ENCODE data around the gene DRICH1.

Gene DRICH1

DNA sequence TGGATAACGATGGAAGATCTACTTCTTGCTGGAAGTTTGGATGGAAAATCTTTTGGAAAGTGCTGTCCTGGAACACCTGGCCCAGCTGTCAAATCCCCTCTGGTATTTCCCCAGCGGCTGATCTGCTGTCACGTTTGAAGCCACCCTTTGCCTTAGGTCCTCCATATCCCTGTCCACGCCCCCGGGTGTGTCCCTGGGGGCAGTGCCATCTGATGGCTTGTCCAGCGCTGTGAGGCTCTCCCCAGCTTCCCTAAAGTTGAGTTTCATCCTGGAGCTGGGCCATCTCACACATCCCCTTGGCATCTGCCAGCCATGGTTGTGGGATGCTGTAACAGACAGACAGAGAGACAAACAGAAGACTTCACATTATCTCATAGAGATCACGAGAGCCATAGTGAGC lies 49.0 kb downstream of the DRICH1 start:
- peaks cover 4% of the 10 kb centered on the region for H3K27me3 Mint-ChIP-seq (ENCODE audit: low read depth, poor library complexity)
- no peak for DNase-seq
- H3K4me1 Mint-ChIP-seq = peaks cover 12% of the 10 kb centered on the region
- peaks cover 4% of the 10 kb centered on the region for H3K9me3 Mint-ChIP-seq
- H3K27ac Mint-ChIP-seq = no peak overlapping the region
- no peaks in the 10 kb centered on the region for H3K36me3 Mint-ChIP-seq (ENCODE audit: low read depth)
- H3K4me3 Mint-ChIP-seq = no peak overlapping the region
- TF ChIP-seq, protein P1, sequence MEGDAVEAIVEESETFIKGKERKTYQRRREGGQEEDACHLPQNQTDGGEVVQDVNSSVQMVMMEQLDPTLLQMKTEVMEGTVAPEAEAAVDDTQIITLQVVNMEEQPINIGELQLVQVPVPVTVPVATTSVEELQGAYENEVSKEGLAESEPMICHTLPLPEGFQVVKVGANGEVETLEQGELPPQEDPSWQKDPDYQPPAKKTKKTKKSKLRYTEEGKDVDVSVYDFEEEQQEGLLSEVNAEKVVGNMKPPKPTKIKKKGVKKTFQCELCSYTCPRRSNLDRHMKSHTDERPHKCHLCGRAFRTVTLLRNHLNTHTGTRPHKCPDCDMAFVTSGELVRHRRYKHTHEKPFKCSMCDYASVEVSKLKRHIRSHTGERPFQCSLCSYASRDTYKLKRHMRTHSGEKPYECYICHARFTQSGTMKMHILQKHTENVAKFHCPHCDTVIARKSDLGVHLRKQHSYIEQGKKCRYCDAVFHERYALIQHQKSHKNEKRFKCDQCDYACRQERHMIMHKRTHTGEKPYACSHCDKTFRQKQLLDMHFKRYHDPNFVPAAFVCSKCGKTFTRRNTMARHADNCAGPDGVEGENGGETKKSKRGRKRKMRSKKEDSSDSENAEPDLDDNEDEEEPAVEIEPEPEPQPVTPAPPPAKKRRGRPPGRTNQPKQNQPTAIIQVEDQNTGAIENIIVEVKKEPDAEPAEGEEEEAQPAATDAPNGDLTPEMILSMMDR (IDR thresholded peaks at IDR 0.05) = no peak

DNA sequence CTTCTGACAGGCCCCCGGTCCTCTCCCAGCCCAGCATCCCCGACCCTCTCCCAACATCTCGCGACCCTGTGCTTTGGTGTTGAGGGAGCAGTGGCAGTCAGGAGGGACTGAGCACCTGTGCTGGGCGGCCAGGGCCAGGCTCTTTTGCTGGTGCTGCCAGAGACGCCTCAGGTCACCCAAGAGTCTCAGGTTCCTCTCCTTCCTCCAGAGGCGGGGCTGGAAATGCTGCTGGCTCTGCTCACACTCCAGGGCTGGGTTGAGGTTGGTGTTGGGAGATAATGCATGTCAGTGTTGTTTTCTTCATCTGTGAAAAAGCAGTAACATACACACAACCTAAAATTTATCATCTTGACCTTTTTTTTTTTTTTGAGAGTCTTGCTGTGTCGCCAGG lies 50.9 kb downstream of the DRICH1 start:
- DNase-seq = no peak
- Mint-ChIP-seq H3K4me1 (peaks cover 19% of the 10 kb centered on the region), H3K9me3 (peaks cover 4% of the 10 kb centered on the region), H3K4me3 (no peak overlapping the region), H3K36me3 (ENCODE audit: low read depth) (no peaks in the 10 kb centered on the region), H3K27ac (no peak overlapping the region), H3K27me3 (ENCODE audit: low read depth, poor library complexity) (peaks cover 6% of the 10 kb centered on the region)
- TF ChIP-seq, protein P1 (IDR thresholded peaks at IDR 0.05) = no peak

DNA sequence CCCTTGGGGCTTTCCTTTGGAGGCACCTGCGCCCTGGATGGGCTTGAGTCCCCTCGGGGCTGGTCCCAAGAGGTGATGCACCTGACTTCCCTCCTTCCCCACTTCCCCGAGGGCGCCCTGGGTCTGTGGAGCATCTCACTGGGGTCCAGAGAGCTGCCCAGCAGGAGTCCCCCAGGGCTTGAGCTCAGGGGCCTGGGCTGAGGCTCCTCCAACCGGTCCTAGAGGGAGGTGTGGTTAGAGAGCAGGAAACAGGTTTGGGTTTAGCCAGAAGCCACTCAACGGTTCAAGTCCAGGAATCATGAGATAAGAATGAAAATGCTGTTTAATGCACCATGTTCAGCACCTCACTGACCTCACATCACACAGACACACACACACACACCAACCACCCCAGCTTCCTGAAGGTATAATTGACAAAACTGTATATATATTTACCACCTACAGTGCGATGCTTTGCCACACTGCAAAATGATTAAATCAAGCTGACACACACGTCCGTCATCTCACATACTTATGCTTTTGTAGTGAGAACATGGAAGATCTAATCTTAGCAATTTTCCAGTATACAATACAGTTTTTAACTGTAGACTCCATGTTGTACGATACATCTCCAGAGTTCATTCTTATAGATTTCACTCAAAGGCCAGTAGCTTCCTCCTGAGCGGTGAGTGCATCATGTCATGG lies 51.4 kb downstream of the DRICH1 start:
- Mint-ChIP-seq H3K27me3 (ENCODE audit: low read depth, poor library complexity) (peaks cover 6% of the 10 kb centered on the region), H3K36me3 (ENCODE audit: low read depth) (no peaks in the 10 kb centered on the region), H3K4me3 (no peak overlapping the region), H3K27ac (no peak overlapping the region), H3K4me1 (peaks cover 24% of the 10 kb centered on the region), H3K9me3 (no peaks in the 10 kb centered on the region)
- TF ChIP-seq, protein P1 (IDR thresholded peaks at IDR 0.05) = no peak
- DNase-seq = no peak

DNA sequence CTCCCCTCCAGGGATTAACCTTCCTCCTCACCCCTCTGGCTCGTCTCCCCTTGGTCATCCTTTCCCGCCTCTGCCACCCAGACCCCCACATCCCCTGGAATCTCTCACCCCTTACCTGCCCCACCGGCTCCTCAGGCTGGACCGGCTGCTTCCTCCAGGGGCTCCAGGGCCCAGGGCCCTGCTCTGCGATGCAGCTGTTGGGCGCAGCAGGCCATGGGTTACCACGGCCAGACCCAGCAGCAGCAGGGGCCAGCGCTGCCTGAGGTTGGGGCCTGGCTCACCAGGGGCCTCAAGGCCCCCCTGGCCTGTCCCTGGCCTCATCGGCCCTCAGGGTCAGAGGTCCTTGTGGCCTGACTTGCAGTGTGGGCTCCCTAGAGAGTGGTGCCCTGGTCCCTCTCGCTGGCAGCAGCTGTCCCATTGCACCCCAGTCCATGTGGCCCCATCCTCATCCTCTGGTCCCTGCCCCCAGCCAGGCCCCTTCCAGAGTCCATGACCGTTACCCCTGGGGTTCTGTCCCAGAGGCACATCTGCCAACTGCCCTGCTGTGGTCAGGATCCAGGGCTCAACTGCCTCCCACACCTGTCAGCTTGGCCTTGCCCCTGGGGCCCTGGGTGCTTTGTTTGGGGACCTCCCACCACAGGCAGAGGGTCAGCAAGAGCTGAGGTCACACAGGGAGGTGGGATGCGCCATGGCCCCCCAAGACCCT lies 52.1 kb downstream of the DRICH1 start, which contains the start of gene IGLL1:
Gene IGLL1 (minus strand): TSS at position 421 of the 706 bp plus-strand sequence. CDS start 100 bp downstream, at position 321.
- Mint-ChIP-seq H3K9me3 (no peaks in the 10 kb centered on the region), H3K36me3 (ENCODE audit: low read depth) (no peaks in the 10 kb centered on the region), H3K4me1 (peaks cover 30% of the 10 kb centered on the region), H3K4me3 (no peak within 1 kb of the TSS), H3K27ac (no peak within 1 kb of the TSS), H3K27me3 (ENCODE audit: low read depth, poor library complexity) (peaks cover 6% of the 10 kb centered on the region)
- DNase-seq = no peak
- TF ChIP-seq, protein P1 (IDR thresholded peaks at IDR 0.05) = no peak

DNA sequence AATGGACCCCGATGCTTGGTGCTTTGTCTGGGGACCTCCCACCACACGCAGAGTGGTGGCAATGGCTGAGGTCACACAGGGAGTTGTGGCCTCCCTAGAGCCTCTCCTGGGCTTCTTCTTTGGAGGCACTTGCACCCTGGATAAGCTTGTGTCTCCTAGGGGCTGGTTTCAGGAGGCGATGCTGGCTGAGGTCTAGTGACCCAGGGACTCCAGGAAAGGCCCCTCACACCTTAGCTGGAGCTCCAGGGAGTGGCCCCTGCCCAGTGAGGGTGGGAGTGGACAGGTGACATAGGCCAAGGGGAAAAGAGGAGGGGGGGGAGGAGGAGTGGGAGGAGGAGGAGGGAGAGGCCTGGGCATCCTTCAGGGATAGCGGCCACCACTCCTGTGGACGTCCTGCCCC lies 52.8 kb downstream of the DRICH1 start:
- Mint-ChIP-seq H3K9me3 (no peaks in the 10 kb centered on the region), H3K36me3 (ENCODE audit: low read depth) (no peaks in the 10 kb centered on the region), H3K4me1 (peaks cover 30% of the 10 kb centered on the region), H3K27ac (no peak overlapping the region), H3K27me3 (ENCODE audit: low read depth, poor library complexity) (peaks cover 6% of the 10 kb centered on the region), H3K4me3 (no peak overlapping the region)
- TF ChIP-seq, protein P1 (IDR thresholded peaks at IDR 0.05) = no peak
- no peak for DNase-seq

Measured in nephron progenitor cell (in vitro differentiated cells).